HG03039 (cell line): ENCODE results near the gene PDE6H.

Experiments used
- ATAC-seq: cut with Tn5 transposase; IDR thresholded peaks from one replicate; pipeline ENCODE4 v1.9.1; 2021; ENCODE audit warnings: mild to moderate bottlenecking, moderate library complexity; ENCODE audit not compliant: unreplicated experiment

PDE6H gene

GRCh38 chr12:14965221-14965620 is 7.6 kb upstream of the PDE6H start:
- no peak for ATAC-seq

GRCh38 chr12:14968478-14968877 is 4.4 kb upstream of the PDE6H start:
- ATAC-seq: no peak

- no peak for ATAC-seq
Measured at GRCh38 chr12:14970473-14970872, 2.4 kb upstream of the PDE6H start.

GRCh38 chr12:14974633-14975032 is 1.8 kb downstream of the PDE6H start:
- no peak for ATAC-seq

GRCh38 chr12:14975457-14975856 is 2.6 kb downstream of the PDE6H start:
- ATAC-seq: no peak

- no peak for ATAC-seq
Measured at GRCh38 chr12:14976658-14977057, 3.8 kb downstream of the PDE6H start.

- ATAC-seq: no peak
Measured at GRCh38 chr12:14979468-14979867, 6.6 kb downstream of the PDE6H start.

- ATAC-seq: no peak
Measured at GRCh38 chr12:14981049-14981448, 8.2 kb downstream of the PDE6H start.

GRCh38 chr12:14982562-14982961 is 9.7 kb downstream of the PDE6H start:
- ATAC-seq: no peak

GRCh38 chr12:14982991-14983390 is 10.1 kb downstream of the PDE6H start:
- ATAC-seq: no peak

- no peak for ATAC-seq
Measured at GRCh38 chr12:14984036-14984435, 11.2 kb downstream of the PDE6H start.

- no peak for ATAC-seq
Measured at GRCh38 chr12:14984766-14985285, 12.0 kb downstream of the PDE6H start.

GRCh38 chr12:14986449-14986848 is 13.6 kb downstream of the PDE6H start:
- no peak for ATAC-seq

GRCh38 chr12:14988035-14988434 is 15.2 kb downstream of the PDE6H start:
- no peak for ATAC-seq

GRCh38 chr12:14989790-14990189 is 16.9 kb downstream of the PDE6H start:
- ATAC-seq: no peak

- ATAC-seq: no peak
Measured at GRCh38 chr12:14991069-14991468, 18.2 kb downstream of the PDE6H start.

- no peak for ATAC-seq
Measured at GRCh38 chr12:14992673-14993072, 19.8 kb downstream of the PDE6H start.

GRCh38 chr12:14993117-14993516 is 20.3 kb downstream of the PDE6H start:
- ATAC-seq: no peak

- ATAC-seq: no peak
Measured at GRCh38 chr12:14993537-14994266, 20.9 kb downstream of the PDE6H start.

- no peak for ATAC-seq
Measured at GRCh38 chr12:14994610-14995009, 21.8 kb downstream of the PDE6H start.

GRCh38 chr12:14995583-14996425 is 23.0 kb downstream of the PDE6H start:
- no peak for ATAC-seq

GRCh38 chr12:14997998-14998397 is 25.2 kb downstream of the PDE6H start:
- no peak for ATAC-seq
